GM19240 (cell line): ENCODE data around the gene NOL9.

Experiments used
- DNase-seq: peaks from one replicate; pipeline ENCODE4 v3.0.0; 2011; ENCODE audit warnings: low spot score; ENCODE audit not compliant: insufficient read length

Gene NOL9

DNA sequence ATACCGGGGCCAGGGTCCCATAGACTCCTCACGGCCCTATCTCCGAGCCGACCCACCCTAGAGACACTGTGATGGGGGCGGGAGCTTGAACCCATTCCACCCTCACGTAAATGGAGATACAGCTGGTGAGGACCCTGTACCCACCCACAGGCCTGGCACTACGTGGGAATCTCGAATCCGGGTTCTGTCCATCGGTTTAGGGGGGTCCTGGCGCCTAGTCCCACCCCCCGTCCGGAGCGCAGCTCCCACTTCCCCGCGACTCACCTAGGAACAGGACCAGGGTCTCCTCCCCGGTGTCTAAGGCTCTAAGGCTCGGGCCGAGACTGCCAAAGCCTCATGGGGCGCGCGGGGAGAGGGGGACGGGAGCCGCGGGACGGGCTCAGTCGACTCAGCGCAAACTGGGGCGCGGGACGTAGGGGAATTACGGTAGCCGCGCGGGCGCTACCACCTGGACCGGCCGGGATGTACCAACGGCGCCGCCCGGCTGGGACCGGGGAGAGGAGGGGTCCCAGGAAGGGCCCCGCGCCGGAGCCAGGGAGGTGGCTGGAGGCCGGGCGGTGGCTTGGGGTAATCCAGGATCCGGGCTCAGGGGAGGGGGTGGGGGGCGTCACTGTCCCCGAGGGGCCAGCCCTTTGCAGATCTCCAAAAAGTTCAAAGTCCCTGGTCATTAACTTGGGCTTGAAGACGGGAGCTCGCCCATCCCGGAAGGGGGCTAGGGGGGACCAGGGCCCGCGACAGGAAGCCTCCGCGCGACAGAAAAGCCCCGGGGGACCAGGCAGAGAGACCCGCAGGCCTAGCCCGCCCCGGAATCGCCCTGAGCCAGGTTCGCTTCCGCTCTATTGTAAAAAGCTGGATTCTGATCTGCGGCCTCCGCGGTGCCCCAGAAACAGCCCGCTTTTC, 63.9 kb downstream of the NOL9 start:
- peak; percentile 76 for DNase-seq

- DNase-seq, result peak; percentile 98
Observed at GRCh38 chr1:6489799-6490180, 64.5 kb downstream of the NOL9 start.

GRCh38 chr1:6489383-6489765, 64.9 kb downstream of the NOL9 start:
- no peak for DNase-seq

DNA sequence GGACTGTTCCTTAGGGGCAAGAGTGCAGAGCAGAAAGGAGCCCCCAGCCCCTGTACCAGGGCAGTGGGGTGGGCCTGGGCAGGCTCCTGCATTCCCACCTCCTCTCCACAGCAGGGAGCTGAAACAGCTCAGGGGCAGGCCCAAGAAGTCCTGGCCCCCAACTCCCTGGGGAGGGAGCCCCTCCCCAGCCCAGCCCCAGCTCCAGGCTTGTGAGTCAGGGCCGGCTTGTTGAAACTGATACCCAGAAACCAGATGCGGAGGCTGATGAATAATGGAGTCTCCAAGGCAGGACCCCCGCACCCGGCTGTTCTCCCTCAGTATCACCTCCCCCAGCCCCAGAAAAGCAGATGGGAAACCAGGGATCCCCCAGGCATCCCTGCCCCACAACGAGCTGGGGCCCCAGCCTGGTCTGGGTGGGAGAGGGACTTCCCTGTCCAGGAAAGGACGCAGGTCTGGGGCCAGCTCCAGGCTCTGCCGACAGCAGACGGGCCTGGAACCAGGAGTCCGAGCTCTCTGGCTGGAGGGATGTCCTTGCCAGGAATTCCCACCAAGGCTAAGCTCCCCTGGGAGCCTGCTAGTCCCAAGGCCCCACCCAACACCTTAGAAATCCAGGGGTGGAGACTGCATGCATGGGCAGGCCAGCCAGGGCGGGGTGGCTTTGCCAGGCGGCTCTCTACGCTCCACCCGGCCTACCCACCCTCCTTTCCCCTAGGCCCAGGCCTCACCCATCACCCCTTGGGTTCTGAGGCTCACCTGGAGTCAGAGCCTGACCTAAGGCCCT, 65.5 kb downstream of the NOL9 start:
- no peak for DNase-seq

DNA sequence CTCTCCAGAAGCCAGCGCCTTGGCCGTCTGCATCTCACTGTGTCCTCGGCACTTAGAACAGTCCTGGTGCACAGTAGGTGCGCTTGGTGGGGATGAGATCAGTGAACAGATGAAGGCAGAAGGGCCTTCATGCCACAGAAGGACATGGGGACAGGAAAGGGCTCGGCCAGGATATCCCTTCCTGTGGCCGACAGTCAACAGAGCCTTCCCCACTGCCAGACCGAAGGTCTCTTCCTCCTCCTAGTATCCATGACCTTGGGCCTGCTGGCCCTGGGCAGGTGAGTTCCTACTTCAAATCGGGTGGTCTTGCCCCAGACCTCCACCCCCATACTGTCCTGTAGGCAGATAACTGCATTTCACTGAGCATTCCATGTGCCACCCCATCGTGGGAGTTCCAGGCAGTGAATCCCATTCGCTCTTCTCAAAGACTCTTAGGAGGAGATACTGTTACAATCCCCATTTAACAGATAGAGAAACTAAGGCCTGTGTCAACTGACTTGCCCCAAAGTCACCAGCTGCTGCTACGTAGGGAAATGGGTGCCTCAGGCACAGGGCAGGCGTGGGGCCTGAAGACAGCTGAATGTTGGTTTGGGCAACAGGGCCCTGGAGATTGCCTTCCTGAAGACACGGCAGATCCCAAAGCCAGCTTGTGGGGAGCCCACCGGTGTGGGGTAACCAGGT, 66.4 kb downstream of the NOL9 start:
- no peak for DNase-seq

DNA sequence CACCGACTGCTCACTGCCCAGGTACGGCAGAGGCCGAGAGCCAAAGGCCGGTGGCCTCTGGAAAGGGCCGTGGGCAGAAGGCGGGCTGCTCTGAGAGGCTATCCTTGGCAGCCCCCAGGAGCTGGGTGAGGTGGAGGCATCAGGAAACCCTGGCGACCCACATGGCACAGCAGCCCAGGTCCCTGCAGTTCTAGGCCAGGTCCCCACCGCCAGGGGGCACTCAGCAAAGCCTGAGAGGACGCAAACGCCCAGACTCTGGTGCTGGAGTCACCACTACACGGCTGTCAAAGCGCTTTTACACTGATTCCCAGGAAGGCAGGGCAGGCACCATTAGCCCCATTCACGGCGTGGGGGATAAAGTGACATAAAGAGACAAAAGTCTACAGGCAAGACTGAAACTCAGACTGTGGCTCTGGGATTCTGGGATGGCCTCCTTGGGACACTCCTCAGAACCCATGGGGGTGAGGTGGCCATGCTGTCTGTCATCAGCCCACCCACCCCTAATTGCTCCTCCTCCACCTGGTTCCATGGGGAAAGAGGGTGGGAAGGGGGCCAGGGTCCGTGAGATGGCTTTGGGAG, 67.8 kb downstream of the NOL9 start:
- DNase-seq, result peak; percentile 89

- DNase-seq, result no peak
Observed at GRCh38 chr1:6485168-6486101, 68.9 kb downstream of the NOL9 start.

- DNase-seq, result no peak
Observed at GRCh38 chr1:6484826-6485167, 69.5 kb downstream of the NOL9 start.

DNA sequence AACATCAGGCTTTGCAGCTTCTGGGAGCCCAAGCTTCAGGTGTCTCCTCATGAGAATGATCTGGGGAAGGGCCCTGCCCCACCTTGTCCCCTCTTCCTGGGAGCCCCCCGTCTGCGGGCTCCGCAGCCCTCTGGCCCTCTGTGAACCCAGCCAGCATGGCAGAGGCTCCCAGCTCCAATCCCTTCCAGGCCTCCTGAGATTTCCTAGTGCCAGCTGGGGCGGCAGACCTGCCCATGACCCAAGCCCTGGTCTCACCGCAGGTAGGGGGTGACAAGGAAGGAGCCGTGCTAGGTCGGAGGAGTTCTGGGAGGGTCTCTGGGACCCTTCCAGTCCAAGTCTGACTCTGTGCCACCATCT, 70.6 kb downstream of the NOL9 start:
- no peak for DNase-seq

GRCh38 chr1:6483017-6483760, 71.1 kb downstream of the NOL9 start:
- no peak for DNase-seq

DNA sequence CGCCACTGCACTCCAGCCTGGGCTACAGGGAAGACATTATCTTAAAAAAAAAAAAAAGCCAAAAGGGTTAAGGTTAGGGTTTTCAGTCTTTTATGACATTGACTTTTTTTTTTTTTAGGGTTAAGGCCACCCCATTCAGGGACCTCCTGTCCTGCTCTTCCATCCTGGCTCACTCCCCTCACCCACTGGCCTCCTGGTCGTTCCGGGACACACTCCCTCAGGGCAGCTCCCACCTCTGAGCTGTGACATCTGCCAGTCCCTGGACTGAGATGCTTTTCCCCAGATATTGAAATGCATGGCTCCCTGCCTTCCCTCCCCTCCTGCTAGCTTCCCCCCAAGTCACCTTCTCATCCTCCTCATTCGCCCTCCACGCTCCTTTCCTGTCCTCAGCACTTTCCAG, 72.5 kb downstream of the NOL9 start:
- no peak for DNase-seq

GRCh38 chr1:6477039-6477820, 77.1 kb downstream of the NOL9 start:
- no peak for DNase-seq

- no peak for DNase-seq
Observed at GRCh38 chr1:6476483-6476882, 77.8 kb downstream of the NOL9 start.

- peak; percentile 95 for DNase-seq
Observed at GRCh38 chr1:6475381-6476133, 78.8 kb downstream of the NOL9 start.

DNA sequence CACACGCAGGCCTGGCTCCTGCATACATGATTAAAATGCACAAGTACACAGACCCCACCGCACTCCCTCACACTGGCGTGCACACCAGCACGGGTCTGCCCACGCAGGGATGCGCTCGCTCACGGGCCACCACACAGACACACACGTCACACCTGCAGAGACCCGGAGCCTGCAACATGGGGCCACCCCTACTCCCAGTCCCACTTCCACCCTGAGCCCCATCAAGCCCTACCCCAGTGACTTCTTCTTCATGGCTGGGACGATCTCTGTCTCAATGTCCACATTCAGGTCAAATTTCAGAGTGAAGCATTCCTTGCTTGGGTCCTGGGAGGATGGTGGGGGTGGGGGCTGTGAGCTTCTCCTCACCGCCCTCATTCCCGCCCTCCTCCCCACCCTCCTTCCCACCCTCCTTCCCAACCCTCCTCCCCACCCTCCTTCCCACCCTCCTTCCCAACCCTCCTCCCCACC, 79.5 kb downstream of the NOL9 start:
- DNase-seq, result no peak

DNA sequence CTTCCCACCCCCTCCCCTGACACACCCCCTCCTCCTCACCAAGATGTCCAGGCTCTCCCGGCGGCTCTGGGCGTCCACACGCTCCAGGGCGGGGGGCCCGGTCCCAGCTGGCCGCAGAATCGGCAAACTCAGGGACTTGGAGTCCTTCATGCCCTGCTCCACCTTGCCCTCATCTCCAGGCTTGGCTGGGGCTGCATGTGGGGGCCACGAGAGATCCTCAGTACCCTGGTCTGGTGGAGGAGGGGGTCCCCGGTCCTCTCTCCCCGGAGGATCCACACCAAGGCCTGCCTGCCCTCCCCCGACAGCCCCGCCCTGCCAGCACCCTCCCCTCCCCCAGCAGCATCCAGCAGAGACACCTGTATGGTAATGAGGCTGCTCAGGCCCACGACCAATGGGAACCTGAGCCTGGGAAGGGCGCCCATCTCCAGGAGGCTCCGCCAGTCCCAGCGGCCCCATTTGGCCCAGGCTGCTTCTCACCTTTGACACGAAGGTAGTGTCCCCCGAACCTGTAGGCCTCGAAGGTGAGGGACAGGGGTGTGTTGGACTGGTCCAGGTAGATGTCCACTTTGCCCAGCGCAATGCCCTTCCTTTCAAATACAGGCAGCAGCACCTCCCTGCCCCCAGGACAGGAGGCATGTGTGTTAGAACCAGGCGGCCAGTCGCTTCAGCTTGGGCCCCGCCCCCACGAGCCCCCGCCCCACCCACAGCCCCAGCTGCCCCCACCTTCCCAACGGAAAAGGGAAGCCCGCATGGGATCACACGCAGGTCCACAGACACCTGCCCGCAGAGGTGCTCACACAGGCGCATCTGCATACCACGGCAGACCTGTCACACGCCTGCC, 80.1 kb downstream of the NOL9 start:
- no peak for DNase-seq

GRCh38 chr1:6473156-6473555, 81.2 kb downstream of the NOL9 start:
- no peak for DNase-seq

GRCh38 chr1:6472391-6472790, 81.9 kb downstream of the NOL9 start:
- no peak for DNase-seq
